Ovary (tissue), 9 donors: ENCODE results near the gene WNK2. TPM values are rescaled to one million over a fixed set of nuclear protein-coding genes. Genes with fewer than 3 reads are reported as not detected.
"Not testable (repeated sequence)": the region's sequence is repeated elsewhere in the genome, so short reads cannot be mapped to it uniquely, and the experiment has no call there.

Experiments used
- DNase-seq, 5 donors: peaks; one replicate each; pipeline ENCODE4 v3.0.0-alpha.2; 2019 to 2020
- H3K27ac ChIP-seq, 2 donors: fragments of 200-600 bp; one replicate each; pipeline versions ENCODE4 v1.5.1 to v1.8.0; 2019 to 2022
- H3K27me3 ChIP-seq: fragments of 200-600 bp; one replicate; pipeline ENCODE4 v1.8.0; 2022
- H3K36me3 ChIP-seq: fragments of 200-600 bp; sonication (generic); one replicate; pipeline ENCODE4 v1.5.1; 2019
- H3K4me1 ChIP-seq: one replicate; pipeline ENCODE4 v1.8.1; 2013; ENCODE audit warnings: mild to moderate bottlenecking, moderate library complexity; ENCODE audit not compliant: insufficient read depth
- H3K4me3 ChIP-seq: fragments of 200-600 bp; sonication (generic); one replicate; pipeline ENCODE4 v1.5.1; 2017
- H3K9me3 ChIP-seq, 2 donors: fragments of 200-600 bp in 1 of 2; sonication (generic) in 1 of 2; one replicate each; pipeline versions ENCODE4 v1.5.1 to v1.8.1; 2013 to 2019; ENCODE audit warnings: mild to moderate bottlenecking in 1 of 2, moderate library complexity in 1 of 2
- CTCF ChIP-seq, 3 donors: fragments of 450-650 bp in 2 of 3; fragments of 200-600 bp in 1 of 3; IDR thresholded peaks; one replicate each; pipeline versions ENCODE4 v1.5.1 to v1.8.0; 2016 to 2022; ENCODE audit warnings: antibody characterized with exemption in 3 of 3, mild to moderate bottlenecking in 1 of 3
- EP300 ChIP-seq: sonication (generic); formaldehyde crosslinking; IDR thresholded peaks from one replicate; pipeline ENCODE4 v1.6.1; 2017; ENCODE audit warnings: antibody characterized with exemption
- POLR2A ChIP-seq: fragments of 450-650 bp; IDR thresholded peaks from one replicate; pipeline ENCODE4 v1.6.1; 2017; ENCODE audit warnings: antibody characterized with exemption, mild to moderate bottlenecking, moderate library complexity
- WGBS, 3 donors: extraction: QIAGEN DNeasy Blood & Tissue Kit in 1 of 3; methylation state at CpG; one replicate each; pipeline versions ENCODE4 v1.1.5 to v1.1.7; 2013 to 2017; 5-methylcytosine and 5-hydroxymethylcytosine counted together
- intact Hi-C, 4 donors: fragments of 100-400 bp; cut with DNase I; formaldehyde crosslinking; loops; one replicate each; pipeline versions ENCODE4 v1.11.0 to v1.15.1; 2022 to 2023
- polyA plus RNA-seq, 2 donors: library from polyadenylated mRNA; stranded (reverse); fragments of 200-250 nt in 1 of 2; fragments of 350-450 nt in 1 of 2; fragmentation: Illumina TruSeq in 1 of 2; extraction: RNeasy Lipid Tissue Mini Kit (QIAGEN cat#74804) in 1 of 2; gene quantifications; one replicate each; pipeline ENCODE4 v1.2.3, GENCODE V29; 2013 to 2014
- total RNA-seq, 7 donors: library from RNA; depleted of rRNA in 2 of 7; stranded (reverse); fragments of >200 nt in 2 of 7; fragmentation: NEBNext Ultra II Directional in 3 of 7; extraction: Animal tissue kit (Norgen Biotek cat#: 25700) in 3 of 7; gene quantifications; one replicate each; pipeline versions ENCODE4 v1.1.0 to v1.2.4, GENCODE V29; 2016 to 2023
- donor health status: DM: no; HTN: no; CAD: no; lungs with moderate emphysema.
- donor health status: DM: no; HTN: no; CAD: no.
- donor health status: Bipolar disorder and iron deficiency.
- donor health status: DM: yes; HTN: yes; CAD: no.
- donor health status: DM: no; HTN: no; CAD: no.
- donor health status: DM: yes; HTN: yes; CAD: no.

Gene WNK2
- total and polyA plus RNA-seq, 9 donors, result 0.53 to 24.7 (median 4.4) TPM

- no peak overlapping the region for H3K27ac ChIP-seq
Measured at GRCh38 chr9:93346231-93347112, 162.5 kb downstream of the WNK2 start.

GRCh38 chr9:93347371-93347975 lies 163.5 kb downstream of the WNK2 start:
- H3K9me3 ChIP-seq, H3K4me3 ChIP-seq, H3K27ac ChIP-seq, DNase-seq, H3K27me3 ChIP-seq, H3K4me1 ChIP-seq, H3K36me3 ChIP-seq, intact Hi-C loops: not testable (repeated sequence)
- 93 to 95% (median 94%) methylated on average over 8 to 9 of the region's 9 CpGs for WGBS, 3 donors

More at GRCh38 chr9:93346231-93347112, 162.5 kb downstream of the WNK2 start:
- TF ChIP-seq EP300 (no peak), POLR2A (no peak), CTCF (IDR thresholded peaks at IDR 0.05) (no peak)
- peak overlapping the region; percentile 38 for H3K4me3 ChIP-seq
- intact Hi-C loops, result no loop called here
- H3K4me1 ChIP-seq, result peaks cover 3% of the 10 kb centered on the region
- WGBS, 3 donors, result 11 to 16% (median 13%) methylated on average over 44 to 66 of the region's 66 CpGs
- no peaks in the 10 kb centered on the region for H3K27me3 ChIP-seq
- H3K36me3 ChIP-seq, result no peaks in the 10 kb centered on the region
- DNase-seq, result peak in 1 of 5 donors; percentile 27
- H3K9me3 ChIP-seq, result no peaks in the 10 kb centered on the region

- H3K27me3 ChIP-seq, intact Hi-C loops, H3K4me3 ChIP-seq, H3K36me3 ChIP-seq, H3K4me1 ChIP-seq, H3K9me3 ChIP-seq, DNase-seq, H3K27ac ChIP-seq: not testable (repeated sequence)
- WGBS, 3 donors, result 92 to 93% (median 92%) methylated on average over 14 of the region's 14 CpGs
Measured at GRCh38 chr9:93353413-93354310, 169.7 kb downstream of the WNK2 start.

- Histone ChIP-seq H3K4me1 (no peaks in the 10 kb centered on the region), H3K4me3 (no peak overlapping the region), H3K27me3 (no peaks in the 10 kb centered on the region), H3K27ac (no peak overlapping the region), H3K9me3 (no peaks in the 10 kb centered on the region), H3K36me3 (no peaks in the 10 kb centered on the region)
- intact Hi-C loops, result no loop called here
- TF ChIP-seq POLR2A (no peak), CTCF (IDR thresholded peaks at IDR 0.05) (no peak), EP300 (no peak)
- WGBS, 3 donors, result 68 to 74% (median 72%) methylated on average over 4 of the region's 4 CpGs
- DNase-seq, result no peak
Measured at GRCh38 chr9:93354451-93354850, 170.5 kb downstream of the WNK2 start.

GRCh38 chr9:93355827-93356226 lies 171.9 kb downstream of the WNK2 start:
- Histone ChIP-seq H3K36me3 (no peaks in the 10 kb centered on the region), H3K4me3 (no peak overlapping the region), H3K27me3 (no peaks in the 10 kb centered on the region), H3K9me3 (no peaks in the 10 kb centered on the region), H3K27ac (no peak overlapping the region), H3K4me1 (no peaks in the 10 kb centered on the region)
- 89 to 96% (median 92%) methylated on average over 2 of the region's 2 CpGs for WGBS, 3 donors
- DNase-seq, result no peak
- TF ChIP-seq CTCF (IDR thresholded peaks at IDR 0.05), result no peak
- no peak for TF ChIP-seq EP300
- TF ChIP-seq POLR2A, result no peak
- intact Hi-C loops, result no loop called here
